Liver (tissue), 3 donors: ENCODE data around the gene STK39.

ENCODE experiments used
- GABPA ChIP-seq, 2 donors: IDR thresholded peaks in 1 of 2; conservative IDR thresholded peaks in 1 of 2; 2 replicates each; pipeline ENCODE4 v1.6.1; 2016; ENCODE audit warnings: antibody characterized with exemption in 2 of 2, mild to moderate bottlenecking in 1 of 2, moderate library complexity in 1 of 2
- RAD21 ChIP-seq, 2 donors: IDR thresholded peaks; 2 replicates each; pipeline ENCODE4 v1.6.1; 2016; ENCODE audit warnings: antibody characterized with exemption in 2 of 2, mild to moderate bottlenecking in 2 of 2
- TAF1 ChIP-seq: conservative IDR thresholded peaks from 2 replicates; pipeline ENCODE4 v1.6.1; 2016; ENCODE audit warnings: antibody characterized with exemption, mild to moderate bottlenecking
- YY1 ChIP-seq: IDR thresholded peaks from 2 replicates; pipeline ENCODE4 v1.6.1; 2016; ENCODE audit warnings: antibody characterized with exemption, mild to moderate bottlenecking
- TF ChIP-seq, protein P1 (sequence below): IDR thresholded peaks from 2 replicates; pipeline ENCODE4 v1.6.1; 2016; ENCODE audit warnings: antibody characterized with exemption
- TF ChIP-seq, protein P2 (sequence below): fragments of 150-350 bp; IDR thresholded peaks from 2 replicates; pipeline ENCODE4 v1.5.1; 2017; ENCODE audit warnings: improper control_type of control experiment, low read depth, low read length; ENCODE audit not compliant: missing input control
- TF ChIP-seq, protein P3 (sequence below): IDR thresholded peaks from 2 replicates; pipeline ENCODE4 v1.6.1; 2016; ENCODE audit warnings: antibody characterized with exemption
- TF ChIP-seq, protein P4 (sequence below): IDR thresholded peaks from 2 replicates; pipeline ENCODE4 v1.6.1; 2016; ENCODE audit warnings: antibody characterized with exemption
- donor health status: healthy.
- donor health status: healthy.

DNA sequence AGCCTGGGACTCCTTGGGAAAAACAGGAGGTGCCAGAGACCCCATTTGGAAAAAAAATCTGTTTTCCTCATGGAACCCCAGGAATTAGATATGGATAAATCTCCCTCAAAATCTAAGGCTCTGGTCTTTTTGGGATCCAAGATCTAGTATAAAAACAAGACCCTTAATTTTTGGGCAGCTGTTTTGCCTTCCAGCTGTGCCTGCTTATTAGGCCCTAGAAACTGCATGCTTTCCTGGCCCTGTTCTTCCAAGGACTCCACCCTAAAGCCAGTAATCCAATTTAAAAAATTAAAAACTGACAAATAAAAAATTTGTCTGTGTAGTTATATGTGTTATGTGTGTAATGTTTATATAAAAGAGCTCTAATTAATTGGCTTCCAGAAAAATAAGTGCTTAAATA is 274.6 kb downstream of the STK39 start:
- TF ChIP-seq, protein P1, sequence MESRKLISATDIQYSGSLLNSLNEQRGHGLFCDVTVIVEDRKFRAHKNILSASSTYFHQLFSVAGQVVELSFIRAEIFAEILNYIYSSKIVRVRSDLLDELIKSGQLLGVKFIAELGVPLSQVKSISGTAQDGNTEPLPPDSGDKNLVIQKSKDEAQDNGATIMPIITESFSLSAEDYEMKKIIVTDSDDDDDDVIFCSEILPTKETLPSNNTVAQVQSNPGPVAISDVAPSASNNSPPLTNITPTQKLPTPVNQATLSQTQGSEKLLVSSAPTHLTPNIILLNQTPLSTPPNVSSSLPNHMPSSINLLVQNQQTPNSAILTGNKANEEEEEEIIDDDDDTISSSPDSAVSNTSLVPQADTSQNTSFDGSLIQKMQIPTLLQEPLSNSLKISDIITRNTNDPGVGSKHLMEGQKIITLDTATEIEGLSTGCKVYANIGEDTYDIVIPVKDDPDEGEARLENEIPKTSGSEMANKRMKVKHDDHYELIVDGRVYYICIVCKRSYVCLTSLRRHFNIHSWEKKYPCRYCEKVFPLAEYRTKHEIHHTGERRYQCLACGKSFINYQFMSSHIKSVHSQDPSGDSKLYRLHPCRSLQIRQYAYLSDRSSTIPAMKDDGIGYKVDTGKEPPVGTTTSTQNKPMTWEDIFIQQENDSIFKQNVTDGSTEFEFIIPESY, result no peak
- TF ChIP-seq, protein P2, sequence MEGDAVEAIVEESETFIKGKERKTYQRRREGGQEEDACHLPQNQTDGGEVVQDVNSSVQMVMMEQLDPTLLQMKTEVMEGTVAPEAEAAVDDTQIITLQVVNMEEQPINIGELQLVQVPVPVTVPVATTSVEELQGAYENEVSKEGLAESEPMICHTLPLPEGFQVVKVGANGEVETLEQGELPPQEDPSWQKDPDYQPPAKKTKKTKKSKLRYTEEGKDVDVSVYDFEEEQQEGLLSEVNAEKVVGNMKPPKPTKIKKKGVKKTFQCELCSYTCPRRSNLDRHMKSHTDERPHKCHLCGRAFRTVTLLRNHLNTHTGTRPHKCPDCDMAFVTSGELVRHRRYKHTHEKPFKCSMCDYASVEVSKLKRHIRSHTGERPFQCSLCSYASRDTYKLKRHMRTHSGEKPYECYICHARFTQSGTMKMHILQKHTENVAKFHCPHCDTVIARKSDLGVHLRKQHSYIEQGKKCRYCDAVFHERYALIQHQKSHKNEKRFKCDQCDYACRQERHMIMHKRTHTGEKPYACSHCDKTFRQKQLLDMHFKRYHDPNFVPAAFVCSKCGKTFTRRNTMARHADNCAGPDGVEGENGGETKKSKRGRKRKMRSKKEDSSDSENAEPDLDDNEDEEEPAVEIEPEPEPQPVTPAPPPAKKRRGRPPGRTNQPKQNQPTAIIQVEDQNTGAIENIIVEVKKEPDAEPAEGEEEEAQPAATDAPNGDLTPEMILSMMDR, result no peak
- TF ChIP-seq, protein P3, sequence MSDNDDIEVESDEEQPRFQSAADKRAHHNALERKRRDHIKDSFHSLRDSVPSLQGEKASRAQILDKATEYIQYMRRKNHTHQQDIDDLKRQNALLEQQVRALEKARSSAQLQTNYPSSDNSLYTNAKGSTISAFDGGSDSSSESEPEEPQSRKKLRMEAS, result no peak
- TF ChIP-seq YY1 (no peak), TAF1 (no peak), RAD21 (IDR thresholded peaks at IDR 0.05) (no peak), GABPA (IDR thresholded peaks at IDR 0.05 in 1 of 2, conservative IDR thresholded peaks at IDR 0.05 in 1 of 2) (no peak)
- TF ChIP-seq, protein P4, sequence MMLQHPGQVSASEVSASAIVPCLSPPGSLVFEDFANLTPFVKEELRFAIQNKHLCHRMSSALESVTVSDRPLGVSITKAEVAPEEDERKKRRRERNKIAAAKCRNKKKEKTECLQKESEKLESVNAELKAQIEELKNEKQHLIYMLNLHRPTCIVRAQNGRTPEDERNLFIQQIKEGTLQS, result no peak
